SW 1271 (cell line): ENCODE measurements around the gene VIL1.

ENCODE experiments used
- DNase-seq, 2 experiments: peaks; one replicate each; lab custom pipeline; 2025; lab: John Stamatoyannopoulos, UW

The VIL1 gene

DNA sequence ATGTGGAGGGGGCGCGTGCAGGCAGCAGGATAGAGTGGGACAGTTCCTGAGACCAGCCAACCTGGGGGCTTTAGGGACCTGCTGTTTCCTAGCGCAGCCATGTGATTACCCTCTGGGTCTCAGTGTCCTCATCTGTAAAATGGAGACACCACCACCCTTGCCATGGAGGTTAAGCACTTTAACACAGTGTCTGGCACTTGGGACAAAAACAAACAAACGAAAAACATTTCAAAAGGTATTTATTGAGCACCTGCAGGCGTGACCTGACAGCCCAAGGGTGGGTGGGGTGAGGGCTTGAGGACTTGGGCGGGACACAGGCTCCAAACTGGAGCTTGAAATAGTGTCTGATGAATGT lies 23.9 kb upstream of the VIL1 start:
- DNase-seq, result no peak

DNA sequence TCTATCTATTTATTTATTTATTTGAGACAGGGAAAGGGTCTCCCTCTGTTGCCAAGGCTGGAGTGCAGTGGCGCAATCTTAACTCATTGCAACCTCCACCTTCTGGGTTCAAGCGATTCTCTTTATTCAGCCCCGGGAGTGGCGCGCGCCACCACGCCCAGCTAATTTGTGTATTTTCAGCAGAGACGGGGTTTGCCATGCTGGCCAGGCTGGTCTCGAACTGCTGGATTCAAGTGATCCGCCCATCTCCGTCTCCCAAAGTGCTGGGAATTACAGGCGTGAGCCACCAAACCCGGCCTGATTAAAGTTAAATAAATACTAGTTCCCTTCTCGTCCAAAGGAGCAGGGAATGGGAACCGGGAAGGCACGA lies 23.5 kb upstream of the VIL1 start:
- no peak for DNase-seq

DNA sequence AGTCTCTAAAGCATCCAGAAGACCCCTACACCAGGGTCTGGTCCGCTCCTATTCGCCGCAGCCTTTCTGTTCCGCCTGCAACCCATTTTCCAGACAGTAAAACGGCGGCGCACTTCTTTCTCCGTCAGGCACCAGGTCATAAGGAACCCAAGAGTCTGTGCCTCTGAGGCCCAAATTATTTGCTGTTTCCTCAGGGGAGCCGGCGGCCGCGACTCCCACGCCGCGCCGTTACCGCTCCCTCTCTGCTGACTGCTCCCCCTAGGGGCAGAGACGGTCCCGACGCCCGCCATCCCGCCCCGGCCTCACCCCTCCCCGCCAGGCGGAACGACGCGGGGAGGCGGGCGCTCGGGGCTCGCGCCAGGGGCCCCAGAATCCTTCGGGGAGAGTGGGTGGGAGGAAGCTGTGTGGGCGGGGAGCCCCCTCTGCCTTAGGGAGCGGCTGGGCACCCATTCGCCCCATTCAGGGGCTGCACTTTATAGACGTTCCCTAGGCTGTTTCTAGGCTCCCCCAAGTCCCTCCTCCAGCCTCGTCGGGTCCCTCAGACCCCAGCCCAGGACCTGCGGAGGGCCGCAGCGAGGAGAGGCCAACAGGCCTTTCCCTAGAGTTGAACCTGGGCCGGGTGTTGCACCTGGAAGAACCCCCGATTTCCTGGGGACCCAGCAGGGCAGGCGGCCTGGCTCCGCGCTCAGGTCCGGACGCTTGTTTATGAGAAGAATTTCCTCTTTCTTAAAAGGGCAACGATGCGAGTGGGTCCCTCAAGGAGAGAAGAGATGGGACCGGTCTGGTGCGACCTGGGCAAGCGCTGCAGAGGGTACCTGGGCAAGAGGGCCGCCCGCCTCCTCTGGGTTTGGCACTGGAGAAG lies 22.9 kb upstream of the VIL1 start:
- DNase-seq, result peak; percentile 85 to 95

DNA sequence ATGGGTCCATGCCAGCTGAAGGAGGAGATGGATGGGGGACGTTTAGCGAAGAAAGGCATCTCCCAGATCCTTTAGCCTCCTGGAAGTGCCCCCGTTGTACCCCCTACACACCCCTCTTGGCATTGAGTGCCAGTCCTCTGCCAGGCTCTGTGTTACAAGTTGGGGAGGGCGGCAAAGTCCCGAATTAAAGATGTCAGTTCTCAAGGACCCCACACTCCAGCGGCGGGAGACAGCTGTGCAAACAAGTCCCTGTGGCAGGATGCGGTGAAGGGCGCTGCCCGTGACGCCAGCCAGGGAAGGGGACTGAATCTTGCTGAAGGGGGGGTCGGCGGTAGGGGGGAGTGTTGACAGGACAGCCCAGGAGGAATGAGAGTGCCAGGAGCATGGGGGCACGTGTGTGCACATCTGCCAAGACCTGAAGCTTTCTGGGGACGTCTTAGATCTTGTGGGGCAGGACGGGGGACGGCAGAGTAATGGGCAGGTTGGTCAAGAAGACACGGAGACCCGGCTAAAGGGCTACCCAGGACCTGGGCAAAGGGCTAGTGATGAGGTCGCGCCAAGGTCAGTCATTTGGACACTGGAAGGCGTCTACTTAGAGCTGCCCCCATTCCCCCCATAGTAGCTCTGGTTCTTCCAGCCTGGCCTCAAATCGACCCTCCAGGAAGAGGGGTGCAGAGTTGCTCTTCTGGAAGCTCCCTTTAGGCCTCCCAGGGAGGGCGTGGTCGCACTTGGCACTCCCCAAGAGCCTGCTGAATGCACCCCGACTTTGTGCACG lies 22.0 kb upstream of the VIL1 start:
- DNase-seq, result peak in 1 of 2 experiments; percentile 67

DNA sequence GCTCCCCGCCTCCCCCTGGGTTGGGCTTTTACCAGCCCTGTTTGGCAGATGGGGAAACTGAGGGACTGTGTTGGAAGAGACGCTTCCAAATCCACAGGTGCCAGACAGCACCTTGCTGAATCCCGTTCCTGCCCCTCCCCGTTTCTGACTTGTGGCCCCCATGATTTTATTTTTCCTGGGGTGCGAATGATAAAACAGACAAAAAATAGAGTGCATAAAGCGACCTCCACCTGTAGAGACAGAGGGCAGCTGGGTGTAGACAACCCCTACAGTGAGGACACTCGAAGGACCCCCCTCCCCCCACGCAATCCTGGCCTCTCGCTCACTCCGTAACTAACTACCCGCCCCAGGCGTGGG lies 21.5 kb upstream of the VIL1 start:
- DNase-seq, result no peak

DNA sequence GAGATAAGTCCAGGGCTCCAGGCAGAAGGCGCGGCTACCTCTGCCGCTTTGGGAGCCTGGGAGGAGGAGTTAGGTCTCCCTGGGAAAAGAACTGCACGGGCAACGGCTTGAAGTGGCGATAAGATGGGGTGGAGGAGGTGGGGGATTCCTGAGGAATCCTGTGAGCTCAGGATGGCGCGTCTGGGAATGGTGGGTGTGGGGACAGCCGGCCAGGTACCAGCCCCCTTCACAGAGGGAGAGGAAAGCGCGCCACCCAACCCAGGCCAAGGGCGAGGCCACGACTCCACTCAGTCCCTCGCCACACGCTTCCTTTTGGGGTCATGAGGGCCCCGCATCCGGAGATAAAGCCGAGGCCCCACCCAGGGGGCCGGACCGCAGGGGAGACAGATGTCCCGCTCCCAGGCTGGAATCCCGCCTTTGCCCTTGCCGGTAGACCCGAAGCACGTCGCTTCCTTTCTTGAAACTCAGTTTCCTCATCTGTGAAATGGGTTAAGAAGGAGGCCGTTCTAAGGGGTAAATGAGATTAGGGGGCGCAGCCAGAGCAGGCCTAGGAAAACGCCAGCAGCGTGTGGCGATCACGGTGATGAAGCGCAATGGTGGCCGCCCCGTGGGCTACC lies 21.0 kb upstream of the VIL1 start:
- peak; percentile 86 to 87 for DNase-seq

DNA sequence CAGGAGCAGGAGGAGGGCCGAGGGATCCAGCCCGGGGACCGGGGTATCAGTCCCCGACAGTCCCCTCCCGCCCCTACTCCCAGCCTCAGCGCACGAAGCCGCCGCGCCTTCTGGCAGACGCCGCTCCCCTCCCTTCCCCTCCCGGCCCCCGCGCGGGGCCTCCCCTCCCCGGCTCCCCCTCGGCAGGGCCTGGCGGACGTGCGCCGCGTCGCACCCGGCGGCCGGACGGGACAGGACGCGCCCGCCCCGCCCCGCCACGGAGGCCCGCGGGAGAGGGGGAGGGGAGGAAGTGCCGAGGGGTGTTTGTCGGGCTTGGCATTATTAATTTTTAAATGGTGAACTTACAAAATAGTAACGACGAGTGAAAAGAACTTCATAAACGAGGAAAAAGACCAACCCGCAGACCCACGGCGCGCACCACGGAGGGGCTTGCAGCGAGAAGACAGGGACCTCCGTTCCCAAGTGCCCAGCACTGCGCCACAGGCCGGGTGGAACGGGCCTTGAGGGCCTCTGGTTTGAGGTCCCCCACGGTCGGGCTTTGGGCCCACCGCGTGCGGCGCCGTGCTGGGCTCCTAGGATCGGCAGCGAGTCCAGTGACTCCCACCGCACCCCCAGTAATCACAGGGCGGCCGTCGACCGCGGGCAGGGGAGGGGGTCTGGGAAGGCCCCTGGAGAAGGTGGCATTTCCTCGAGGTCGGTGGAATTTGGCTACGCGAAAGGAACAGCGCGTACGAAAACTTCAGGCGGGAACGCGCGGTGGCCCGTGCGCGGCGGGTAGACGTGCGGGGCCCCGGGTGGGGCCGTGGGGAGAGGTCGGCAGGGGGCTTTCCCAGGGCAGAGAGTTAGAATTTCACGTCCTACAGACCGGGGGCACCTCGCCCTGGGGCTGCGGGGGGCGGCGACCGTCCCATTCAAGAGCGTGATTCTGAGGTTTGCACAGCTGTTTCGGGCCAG lies 20.2 kb upstream of the VIL1 start:
- peak in 1 of 2 experiments; percentile 65 for DNase-seq

DNA sequence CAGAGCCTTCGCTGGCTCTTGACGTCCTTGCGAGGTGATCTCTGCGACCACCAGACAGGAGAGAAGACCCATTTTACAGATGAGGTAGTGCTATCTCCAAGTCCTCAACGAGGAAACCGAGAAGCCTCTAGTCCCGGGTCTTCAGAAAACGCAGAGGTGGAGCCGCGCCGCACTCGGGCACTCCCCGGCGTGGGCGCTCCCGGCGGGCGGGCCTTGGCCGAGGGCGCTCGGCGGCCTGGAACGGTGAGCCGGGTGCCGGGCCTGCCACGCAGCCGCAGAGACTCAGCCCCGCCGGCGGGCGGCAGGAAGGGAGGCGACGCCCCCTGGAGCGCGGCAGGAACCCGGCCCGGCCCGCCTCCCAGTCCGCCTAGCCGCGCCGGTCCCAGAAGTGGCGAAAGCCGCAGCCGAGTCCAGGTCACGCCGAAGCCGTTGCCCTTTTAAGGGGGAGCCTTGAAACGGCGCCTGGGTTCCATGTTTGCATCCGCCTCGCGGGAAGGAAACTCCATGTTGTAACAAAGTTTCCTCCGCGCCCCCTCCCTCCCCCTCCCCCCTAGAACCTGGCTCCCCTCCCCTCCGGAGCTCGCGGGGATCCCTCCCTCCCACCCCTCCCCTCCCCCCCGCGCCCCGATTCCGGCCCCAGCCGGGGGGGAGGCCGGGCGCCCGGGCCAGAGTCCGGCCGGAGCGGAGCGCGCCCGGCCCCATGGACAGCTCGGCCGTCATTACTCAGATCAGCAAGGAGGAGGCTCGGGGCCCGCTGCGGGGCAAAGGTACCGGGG lies 19.3 kb upstream of the VIL1 start, which contains the start of gene CTDSP1:
Gene CTDSP1 (plus strand): TSS at position 478 of the 776 bp plus-strand sequence. CDS start 223 bp downstream, at position 701.
- peak; percentile 75 to 86 for DNase-seq

DNA sequence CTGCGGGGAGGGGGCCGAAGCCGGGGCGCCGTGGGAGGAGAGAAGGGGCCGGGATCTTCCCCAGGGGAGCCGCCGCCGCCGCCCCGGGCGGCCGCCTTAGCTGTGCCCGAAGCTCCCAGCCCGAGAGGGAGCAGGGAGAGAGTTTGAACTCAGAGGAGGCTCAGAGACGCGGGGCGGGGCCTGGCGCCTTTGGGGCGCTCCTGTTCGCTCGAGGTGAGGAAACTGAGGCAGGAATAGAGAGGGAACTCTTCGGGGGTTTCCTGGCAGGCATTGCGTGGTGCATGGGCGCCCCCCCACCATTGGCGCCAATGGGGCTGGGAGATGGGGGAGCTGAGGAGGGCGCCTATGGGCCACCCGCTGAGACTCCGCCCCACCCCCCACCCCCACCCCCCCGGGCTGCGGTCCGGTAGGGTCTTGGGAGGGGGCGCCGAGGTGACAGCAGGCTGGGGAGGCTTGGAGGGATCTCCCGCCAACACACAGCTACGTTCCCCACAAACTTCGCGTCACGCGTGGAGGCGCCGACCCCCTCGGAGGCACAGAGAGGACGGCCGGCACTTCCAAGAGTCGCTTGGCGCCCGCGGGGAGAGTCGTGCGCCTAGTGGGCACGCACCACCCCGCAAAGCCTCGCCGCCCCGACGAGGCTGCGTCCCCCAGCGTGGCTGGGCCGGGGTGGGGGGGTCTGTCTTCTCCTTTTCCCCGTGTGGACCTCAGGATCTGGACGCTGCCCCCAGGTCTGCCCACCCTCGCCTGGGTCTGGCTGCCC lies 18.6 kb upstream of the VIL1 start:
- DNase-seq, result no peak

DNA sequence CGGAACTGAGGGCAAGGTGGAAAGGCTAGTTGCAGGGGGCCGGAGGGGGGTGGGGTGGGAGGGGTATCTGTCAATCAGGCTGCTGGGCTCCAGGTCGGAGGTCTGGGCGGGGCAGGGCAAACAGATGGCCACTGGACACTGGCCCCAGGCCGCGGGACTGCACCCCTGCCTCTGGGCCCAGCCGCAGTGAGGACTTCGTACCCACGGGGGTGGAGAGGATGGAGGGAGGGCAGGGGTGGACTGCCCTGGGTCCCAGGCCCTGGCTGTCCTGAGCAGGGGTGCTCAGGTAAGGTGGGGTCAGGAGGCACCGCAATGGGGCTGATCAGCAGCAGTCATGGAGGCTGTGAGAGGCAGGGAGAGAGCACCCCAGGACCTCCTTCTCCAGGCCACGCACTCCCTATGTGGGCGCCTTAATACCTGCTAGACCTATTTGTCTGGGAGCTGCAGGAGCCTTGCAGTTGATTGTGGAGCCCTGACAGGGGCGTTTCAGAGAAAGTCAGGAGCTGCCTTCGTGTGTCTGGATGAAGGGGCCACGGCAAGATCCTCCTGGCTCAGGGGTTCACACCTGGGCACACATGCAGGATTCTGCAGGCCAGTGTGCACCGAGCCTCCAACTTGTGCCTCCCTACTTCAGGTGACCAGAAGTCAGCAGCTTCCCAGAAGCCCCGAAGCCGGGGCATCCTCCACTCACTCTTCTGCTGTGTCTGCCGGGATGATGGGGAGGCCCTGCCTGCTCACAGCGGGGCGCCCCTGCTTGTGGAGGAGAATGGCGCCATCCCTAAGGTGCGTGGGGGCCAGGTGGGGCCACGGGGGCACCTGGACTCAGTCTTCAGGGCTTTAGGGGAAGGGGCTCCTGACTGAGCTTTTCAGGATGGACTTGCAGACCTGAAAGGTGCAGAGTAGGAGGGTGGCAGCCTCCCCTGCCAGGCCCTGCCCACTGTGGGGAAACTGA lies 17.7 kb upstream of the VIL1 start:
- DNase-seq, result no peak

DNA sequence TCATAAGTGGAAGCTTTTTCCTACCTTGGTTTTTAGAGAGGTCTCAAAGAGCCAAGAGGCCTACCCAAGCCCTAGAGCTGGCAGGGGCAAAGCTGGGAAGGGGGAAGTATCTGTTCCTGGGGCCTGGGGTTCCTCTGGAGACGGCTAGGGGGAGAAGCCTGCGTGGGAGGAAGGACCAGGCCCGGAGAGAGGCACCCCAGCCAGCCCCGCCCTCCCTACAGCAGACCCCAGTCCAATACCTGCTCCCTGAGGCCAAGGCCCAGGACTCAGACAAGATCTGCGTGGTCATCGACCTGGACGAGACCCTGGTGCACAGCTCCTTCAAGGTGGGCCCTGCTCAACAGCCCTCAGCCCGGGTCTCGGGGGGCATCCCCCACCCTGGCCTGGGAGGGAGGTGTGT lies 17.0 kb upstream of the VIL1 start:
- DNase-seq, result no peak

DNA sequence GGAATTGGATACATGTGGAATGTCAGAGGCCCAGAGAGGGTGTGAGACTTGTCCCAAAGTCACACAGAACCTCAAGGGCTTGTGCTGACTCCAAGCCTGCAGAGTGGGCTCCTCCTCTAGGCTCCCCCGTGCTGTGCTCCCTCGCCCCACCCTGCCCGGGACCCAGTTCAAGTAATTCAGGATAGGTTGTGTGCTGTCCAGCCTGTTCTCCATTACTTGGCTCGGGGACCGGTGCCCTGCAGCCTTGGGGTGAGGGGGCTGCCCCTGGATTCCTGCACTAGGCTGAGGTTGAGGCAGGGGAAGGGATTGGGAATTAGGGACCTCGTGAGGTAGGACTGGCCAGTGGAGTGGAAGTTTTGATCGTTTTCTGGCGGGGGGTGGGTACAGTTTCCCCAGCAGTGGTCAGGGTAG lies 16.4 kb upstream of the VIL1 start:
- DNase-seq, result no peak

DNA sequence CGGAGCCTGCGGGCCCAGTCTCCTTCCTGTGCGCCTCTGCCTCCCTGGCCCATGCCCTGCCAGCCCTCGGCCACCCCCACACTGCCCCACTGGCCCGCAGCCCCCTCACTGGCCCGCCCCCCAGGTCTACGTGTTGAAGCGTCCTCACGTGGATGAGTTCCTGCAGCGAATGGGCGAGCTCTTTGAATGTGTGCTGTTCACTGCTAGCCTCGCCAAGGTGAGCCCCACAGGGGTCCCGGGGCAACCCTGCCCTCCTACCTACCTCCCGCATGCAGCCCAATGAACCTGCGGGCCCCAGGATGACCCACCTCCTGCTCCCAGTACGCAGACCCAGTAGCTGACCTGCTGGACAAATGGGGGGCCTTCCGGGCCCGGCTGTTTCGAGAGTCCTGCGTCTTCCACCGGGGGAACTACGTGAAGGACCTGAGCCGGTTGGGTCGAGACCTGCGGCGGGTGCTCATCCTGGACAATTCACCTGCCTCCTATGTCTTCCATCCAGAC lies 16.0 kb upstream of the VIL1 start:
- DNase-seq, result no peak

DNA sequence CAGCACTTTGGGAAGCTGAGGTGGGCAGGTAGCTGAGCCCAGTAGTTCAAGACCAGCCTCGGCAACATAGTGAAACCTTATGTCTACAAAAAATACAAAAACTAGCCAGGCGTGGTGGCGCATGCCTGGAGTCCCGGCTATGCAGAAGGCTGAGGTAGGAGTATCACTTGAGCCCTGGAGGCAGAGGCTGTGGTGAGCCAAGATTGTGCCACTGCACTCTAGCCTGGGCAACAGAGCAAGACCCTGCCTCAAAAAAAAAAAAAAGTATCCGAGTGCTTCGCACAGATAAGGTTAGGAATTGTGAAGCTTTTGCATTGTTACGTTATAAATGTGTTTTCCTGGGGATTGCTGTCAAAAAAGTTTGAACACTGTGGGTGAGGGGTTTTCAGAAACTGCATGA lies 15.1 kb upstream of the VIL1 start:
- no peak for DNase-seq

DNA sequence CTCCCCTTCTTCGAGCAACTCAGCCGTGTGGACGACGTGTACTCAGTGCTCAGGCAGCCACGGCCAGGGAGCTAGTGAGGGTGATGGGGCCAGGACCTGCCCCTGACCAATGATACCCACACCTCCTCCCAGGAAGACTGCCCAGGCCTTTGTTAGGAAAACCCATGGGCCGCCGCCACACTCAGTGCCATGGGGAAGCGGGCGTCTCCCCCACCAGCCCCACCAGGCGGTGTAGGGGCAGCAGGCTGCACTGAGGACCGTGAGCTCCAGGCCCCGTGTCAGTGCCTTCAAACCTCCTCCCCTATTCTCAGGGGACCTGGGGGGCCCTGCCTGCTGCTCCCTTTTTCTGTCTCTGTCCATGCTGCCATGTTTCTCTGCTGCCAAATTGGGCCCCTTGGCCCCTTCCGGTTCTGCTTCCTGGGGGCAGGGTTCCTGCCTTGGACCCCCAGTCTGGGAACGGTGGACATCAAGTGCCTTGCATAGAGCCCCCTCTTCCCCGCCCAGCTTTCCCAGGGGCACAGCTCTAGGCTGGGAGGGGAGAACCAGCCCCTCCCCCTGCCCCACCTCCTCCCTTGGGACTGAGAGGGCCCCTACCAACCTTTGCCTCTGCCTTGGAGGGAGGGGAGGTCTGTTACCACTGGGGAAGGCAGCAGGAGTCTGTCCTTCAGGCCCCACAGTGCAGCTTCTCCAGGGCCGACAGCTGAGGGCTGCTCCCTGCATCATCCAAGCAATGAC lies 14.4 kb upstream of the VIL1 start:
- no peak for DNase-seq

DNA sequence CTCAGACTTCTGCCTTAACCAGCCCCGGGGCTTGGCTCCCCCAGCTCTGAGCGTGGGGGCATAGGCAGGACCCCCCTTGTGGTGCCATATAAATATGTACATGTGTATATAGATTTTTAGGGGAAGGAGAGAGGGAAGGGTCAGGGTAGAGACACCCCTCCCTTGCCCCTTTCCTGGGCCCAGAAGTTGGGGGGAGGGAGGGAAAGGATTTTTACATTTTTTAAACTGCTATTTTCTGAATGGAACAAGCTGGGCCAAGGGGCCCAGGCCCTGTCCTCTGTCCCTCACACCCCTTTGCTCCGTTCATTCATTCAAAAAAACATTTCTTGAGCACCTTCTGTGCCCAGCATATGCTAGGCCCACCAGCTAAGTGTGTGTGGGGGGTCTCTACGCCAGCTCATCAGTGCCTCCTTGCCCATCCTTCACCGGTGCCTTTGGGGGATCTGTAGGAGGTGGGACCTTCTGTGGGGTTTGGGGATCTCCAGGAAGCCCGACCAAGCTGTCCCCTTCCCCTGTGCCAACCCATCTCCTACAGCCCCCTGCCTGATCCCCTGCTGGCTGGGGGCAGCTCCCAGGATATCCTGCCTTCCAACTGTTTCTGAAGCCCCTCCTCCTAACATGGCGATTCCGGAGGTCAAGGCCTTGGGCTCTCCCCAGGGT lies 13.7 kb upstream of the VIL1 start:
- no peak for DNase-seq

DNA sequence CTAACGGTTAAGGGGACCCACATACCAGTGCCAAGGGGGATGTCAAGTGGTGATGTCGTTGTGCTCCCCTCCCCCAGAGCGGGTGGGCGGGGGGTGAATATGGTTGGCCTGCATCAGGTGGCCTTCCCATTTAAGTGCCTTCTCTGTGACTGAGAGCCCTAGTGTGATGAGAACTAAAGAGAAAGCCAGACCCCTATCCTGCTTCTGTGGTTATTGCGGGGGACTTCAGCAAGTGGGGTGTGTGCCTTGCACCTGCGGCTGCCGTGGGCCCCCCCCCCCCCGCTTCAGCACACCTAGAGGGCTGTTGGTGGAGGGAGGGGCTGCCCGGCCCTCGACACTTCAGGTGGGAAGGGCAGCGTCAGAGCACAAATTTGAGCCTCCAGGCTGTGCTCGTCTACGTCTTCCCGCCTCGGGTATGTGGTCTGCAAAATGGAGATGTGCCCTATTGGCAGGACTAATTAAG lies 13.1 kb upstream of the VIL1 start:
- DNase-seq, result no peak
